SJSA1 (cell line): ENCODE results near the gene DNAH10. TPM values are rescaled to one million over a fixed set of nuclear protein-coding genes. Genes with fewer than 3 reads are reported as not detected.
"Not testable (repeated sequence)": the region's sequence is repeated elsewhere in the genome, so short reads cannot be mapped to it uniquely, and the experiment has no call there.

Experiments used
- DNase-seq, 2 experiments: peaks; one replicate each; pipeline ENCODE4 v3.0.0-alpha.2; 2015 to 2020; ENCODE audit warnings: low spot score in 2 of 2, low read depth in 1 of 2
- H3K27ac ChIP-seq: fragments of 250-450 bp; sonication (Bioruptor Pico); 2 replicates; pipeline ENCODE4 v1.5.1; 2020; ENCODE audit warnings: mild to moderate bottlenecking, moderate library complexity
- H3K27me3 ChIP-seq: fragments of 250-450 bp; sonication (Bioruptor Pico); replicated peaks from 2 replicates; pipeline ENCODE4 v1.5.1; 2020; ENCODE audit warnings: mild to moderate bottlenecking, moderate library complexity
- H3K36me3 ChIP-seq: fragments of 250-450 bp; sonication (Bioruptor Pico); 2 replicates; pipeline ENCODE4 v1.5.1; 2020; ENCODE audit warnings: mild to moderate bottlenecking
- H3K4me1 ChIP-seq: fragments of 250-450 bp; sonication (Bioruptor Pico); replicated peaks from 2 replicates; pipeline ENCODE4 v1.6.1; 2021; ENCODE audit warnings: mild to moderate bottlenecking
- H3K4me3 ChIP-seq: fragments of 250-450 bp; sonication (Bioruptor Pico); 2 replicates; pipeline ENCODE4 v1.5.1; 2020; ENCODE audit warnings: mild to moderate bottlenecking
- H3K9me3 ChIP-seq: fragments of 250-450 bp; sonication (Bioruptor Pico); replicated peaks from 2 replicates; pipeline ENCODE4 v1.5.1; 2020; ENCODE audit warnings: mild to moderate bottlenecking
- total RNA-seq: library from RNA; depleted of rRNA; stranded (reverse); fragments of >200 nt; shearing (Covaris generic); gene quantifications from 2 replicates; pipeline ENCODE4 v1.2.3, GENCODE V29; 2014

The DNAH10 gene
- total RNA-seq, 1 experiment from 2014 or later: 1.00 TPM

DNA sequence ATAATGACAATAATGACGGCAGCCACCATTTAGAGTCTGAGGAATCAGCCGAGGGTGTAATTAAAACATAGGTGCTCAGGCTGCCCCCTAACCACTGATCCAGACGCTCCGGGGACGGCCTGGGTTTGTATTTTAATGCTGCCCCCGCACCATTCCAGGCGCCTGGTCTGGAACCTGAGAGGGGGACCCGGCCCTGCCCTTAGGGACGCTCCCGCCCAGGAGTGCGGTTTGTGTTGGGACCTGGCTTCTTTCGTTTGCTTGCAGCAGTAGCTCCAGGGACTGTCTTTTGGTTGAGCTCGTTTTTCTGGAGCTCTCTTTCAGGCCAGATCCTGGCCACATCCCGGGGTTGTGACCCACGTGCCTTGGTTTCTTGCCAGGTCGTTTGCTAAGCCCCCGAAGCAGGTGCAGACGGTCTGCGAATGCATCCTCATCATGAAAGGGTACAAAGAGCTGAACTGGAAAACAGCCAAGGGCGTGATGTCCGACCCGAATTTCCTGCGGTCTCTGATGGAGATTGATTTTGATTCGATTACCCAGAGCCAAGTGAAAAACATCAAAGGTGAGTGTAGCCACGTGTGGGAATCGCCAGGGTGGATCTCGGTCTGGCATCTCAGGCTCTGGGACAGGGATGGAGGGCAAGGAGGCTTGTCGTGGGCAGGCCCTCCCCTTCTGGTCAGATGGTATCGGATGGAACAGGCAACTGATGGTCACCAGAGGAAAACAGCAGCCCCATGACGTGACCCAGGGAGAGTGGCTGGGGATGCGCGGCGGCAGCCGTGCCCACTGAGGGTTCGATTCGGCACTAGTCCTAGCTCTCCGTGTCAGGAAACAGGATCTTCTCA is 147.0 kb downstream of the DNAH10 start:
- Histone ChIP-seq H3K36me3 (no peaks in the 10 kb centered on the region), H3K9me3 (no peaks in the 10 kb centered on the region), H3K27ac (no peak overlapping the region), H3K4me3 (no peak overlapping the region), H3K4me1 (0 out of 2 replicates have a peak, but pooled peaks cover 4% of the 10 kb centered on the region), H3K27me3 (no peaks in the 10 kb centered on the region)
- DNase-seq: no peak

DNA sequence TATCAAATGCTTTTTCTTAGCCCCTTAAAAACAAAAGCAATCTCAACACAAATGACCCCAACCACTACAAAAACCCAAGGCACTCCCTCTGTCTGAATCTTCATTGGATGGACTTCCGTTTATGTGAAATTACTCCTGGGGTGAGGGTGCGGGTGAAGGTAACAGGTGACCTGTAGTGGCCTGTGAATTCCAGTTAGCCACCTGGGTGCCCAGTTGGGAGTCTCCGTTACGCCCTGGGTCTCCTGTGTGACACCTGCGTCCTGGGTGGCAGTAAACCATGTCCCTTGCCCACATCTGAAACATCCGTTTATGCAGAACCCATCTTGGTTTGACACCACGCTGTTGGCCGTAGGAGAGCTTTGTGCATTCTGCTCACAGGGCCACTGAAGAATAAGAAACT is 148.0 kb downstream of the DNAH10 start:
- DNase-seq: no peak
- Histone ChIP-seq H3K36me3 (no peaks in the 10 kb centered on the region), H3K27ac (no peak overlapping the region), H3K4me3 (no peak overlapping the region), H3K27me3 (no peaks in the 10 kb centered on the region), H3K4me1 (0 out of 2 replicates have a peak, but pooled peaks cover 4% of the 10 kb centered on the region), H3K9me3 (no peaks in the 10 kb centered on the region)

DNA sequence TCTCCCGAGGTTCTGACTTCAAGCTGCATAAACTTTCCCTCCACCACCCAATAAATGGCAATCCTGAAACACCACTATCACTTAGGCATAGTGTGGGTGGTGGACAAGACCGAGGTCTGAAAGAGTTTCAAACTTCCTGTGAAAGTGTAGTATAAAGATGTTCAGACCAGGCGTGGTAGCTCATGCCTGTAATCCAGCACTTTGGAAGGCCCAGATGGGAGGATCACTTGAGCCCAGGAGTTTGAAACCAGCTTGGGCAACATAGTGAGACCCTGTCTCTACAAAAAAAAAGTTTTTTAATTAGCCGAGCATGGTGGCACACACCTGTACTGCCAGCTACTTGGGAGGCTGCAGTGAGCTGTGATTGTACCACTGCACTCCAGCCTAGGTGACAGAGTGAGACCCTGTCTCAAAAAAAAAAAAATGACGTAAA is 148.7 kb downstream of the DNAH10 start:
- DNase-seq: no peak
- Histone ChIP-seq H3K9me3 (no peaks in the 10 kb centered on the region), H3K27ac (no peak overlapping the region), H3K4me3 (no peak overlapping the region), H3K27me3 (no peaks in the 10 kb centered on the region), H3K4me1 (0 out of 2 replicates have a peak, but pooled peaks cover 4% of the 10 kb centered on the region), H3K36me3 (no peaks in the 10 kb centered on the region)

DNA sequence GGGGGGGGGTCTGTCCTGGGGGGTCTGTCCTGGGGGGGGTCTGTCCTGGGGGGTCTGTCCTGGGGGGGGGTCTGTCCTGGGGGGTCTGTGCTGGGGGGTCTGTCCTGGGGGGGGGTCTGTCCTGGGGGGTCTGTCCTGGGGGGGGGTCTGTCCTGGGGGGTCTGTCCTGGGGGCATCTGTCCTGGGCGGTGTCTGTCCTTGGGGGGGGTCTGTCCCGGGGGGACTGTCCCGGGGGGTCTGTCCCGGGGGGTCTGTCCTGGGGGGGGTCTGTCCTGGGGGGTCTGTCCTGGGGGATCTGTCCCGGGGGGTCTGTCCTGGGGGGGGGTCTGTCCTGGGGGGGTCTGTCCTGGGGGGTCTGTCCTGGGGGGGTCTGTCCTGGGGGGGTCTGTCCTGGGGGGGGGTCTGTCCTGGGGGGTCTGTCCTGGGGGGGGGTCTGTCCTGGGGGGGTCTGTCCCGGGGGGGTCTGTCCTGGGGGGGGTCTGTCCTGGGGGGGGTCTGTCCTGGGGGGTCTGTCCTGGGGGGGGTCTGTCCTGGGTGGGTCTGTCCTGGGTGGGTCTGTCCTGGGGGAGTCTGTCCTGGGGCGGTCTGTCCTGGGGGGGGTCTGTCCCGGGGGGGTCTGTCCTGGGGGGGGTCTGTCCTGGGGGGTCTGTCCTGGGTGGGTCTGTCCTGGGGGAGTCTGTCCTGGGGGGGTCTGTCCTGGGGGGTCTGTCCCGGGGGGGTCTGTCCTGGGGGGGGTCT is 149.7 kb downstream of the DNAH10 start:
- not testable (repeated sequence) for H3K27ac ChIP-seq, DNase-seq, H3K36me3 ChIP-seq, H3K4me1 ChIP-seq, H3K9me3 ChIP-seq, H3K27me3 ChIP-seq, H3K4me3 ChIP-seq

DNA sequence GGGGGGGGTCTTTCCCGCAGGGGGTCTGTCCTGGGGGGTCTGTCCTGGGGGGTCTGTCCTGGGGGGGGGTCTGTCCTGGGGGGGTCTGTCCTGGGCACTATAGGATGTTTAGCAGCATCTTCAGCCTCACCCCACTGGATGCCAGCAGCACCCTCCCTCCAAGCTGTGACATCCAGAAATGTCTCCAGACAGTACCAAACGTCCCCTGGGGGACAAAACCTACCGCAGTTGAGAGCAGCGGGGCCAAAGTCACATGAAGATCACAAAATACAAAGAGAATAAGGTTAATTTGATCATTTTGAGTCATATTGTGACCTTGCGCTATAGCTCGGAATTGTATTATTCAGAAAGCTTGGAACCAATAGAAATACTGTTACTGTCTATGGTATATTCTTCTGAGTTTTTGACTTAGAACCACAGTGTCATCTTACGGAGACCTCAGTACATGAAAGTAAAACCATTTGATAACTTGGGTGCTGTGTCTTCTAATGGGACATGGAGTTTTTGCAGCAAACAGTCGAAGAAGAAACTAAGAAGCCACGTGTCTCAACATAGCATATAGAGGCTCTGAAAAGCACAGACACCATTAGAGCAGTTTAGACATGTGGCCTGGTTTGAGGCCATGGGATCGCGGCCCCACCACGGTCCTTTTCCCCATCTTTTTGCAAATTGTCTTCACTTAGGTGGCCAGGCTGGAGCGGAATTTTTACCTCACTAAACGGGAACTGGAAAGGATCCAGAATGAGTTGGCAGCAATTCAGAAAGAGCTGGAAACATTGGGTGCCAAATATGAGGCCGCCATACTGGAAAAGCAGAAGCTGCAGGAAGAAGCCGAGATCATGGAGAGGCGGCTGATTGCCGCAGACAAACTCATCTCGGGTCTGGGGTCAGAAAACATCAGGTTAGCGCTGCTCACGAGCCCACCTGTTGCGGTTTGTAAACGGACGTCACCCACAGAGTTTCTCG is 150.6 kb downstream of the DNAH10 start:
- DNase-seq: no peak
- H3K9me3 ChIP-seq: no peaks in the 10 kb centered on the region
- H3K27me3 ChIP-seq: no peaks in the 10 kb centered on the region
- no peaks in the 10 kb centered on the region for H3K36me3 ChIP-seq
- H3K4me1 ChIP-seq: no peaks in the 10 kb centered on the region
- H3K4me3 ChIP-seq: no peak overlapping the region
- H3K27ac ChIP-seq: no peak overlapping the region

DNA sequence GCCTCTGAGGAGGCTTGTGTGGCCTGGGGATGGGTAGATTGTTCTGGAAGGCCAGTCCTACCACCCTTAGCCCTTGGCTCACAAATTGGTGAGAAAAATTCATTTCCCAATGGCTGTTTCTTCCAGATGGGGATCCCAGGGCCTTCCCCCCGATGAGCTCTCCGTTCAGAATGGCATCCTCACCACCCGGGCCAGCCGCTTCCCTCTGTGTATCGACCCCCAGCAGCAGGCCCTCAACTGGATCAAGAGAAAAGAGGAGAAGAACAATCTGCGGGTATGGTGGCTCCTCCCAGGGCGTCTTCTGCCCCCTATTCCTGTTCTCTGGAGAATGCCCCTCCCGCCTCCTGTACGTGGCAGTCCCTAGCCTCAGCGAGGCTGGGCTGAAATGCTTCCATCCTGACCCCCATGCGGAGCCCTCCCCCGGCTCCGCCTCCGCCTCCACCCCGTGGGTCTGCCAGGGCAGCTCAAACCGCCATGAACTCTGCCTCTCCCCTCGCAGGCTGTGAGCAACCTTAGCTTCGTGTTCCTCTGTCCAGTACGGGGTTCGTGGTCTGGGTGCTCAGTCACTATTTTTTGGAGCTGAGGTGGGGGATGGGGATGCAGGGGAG is 152.7 kb downstream of the DNAH10 start:
- no peak for DNase-seq
- H3K36me3 ChIP-seq: no peaks in the 10 kb centered on the region
- H3K4me3 ChIP-seq: no peak overlapping the region
- H3K27ac ChIP-seq: no peak overlapping the region
- no peaks in the 10 kb centered on the region for H3K9me3 ChIP-seq
- H3K4me1 ChIP-seq: no peaks in the 10 kb centered on the region
- no peaks in the 10 kb centered on the region for H3K27me3 ChIP-seq

DNA sequence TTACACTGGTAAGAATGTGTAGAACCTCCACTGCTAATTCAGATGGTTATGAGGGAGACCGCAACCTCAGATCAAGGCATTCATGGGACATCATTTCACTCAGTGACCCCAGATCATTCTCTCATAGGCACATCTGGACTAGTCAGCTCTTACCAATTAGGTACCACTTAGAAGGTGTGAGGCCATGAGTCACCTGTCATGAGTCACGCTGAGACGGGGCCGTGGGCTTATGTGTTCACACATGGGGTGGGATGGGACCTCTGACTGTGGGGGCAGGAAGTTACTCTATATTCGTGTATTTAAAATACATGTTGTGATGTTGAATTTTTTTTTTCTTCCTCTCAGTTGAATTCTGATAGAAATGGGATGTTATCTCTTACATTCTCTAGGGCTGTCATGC is 154.6 kb downstream of the DNAH10 start:
- no peaks in the 10 kb centered on the region for H3K9me3 ChIP-seq
- H3K27ac ChIP-seq: no peak overlapping the region
- no peaks in the 10 kb centered on the region for H3K36me3 ChIP-seq
- H3K27me3 ChIP-seq: no peaks in the 10 kb centered on the region
- DNase-seq: no peak
- H3K4me1 ChIP-seq: no peaks in the 10 kb centered on the region
- H3K4me3 ChIP-seq: no peak overlapping the region

DNA sequence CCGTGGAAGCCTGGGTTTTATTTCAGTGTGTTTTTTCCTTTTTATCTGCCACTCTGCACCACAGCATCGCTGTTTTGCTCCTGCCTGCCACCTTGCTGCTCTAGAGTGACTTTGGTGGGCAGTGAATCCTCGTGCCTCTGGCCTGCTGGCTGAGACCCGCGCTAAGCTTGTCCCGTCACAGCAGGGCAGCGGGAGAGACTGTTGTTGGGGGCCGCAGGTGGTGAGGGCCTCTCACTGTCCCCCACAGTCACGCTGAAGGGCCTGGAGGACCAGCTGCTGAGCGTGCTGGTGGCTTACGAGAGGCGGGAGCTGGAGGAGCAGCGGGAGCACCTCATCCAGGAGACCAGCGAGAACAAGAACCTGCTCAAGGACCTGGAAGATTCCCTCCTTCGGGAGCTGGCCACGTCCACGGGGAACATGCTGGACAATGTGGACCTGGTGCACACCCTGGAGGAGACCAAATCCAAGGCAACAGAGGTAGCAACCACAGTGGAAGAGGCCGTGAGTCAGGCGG is 155.3 kb downstream of the DNAH10 start:
- Histone ChIP-seq H3K9me3 (no peaks in the 10 kb centered on the region), H3K27ac (no peak overlapping the region), H3K27me3 (no peaks in the 10 kb centered on the region), H3K4me3 (no peak overlapping the region), H3K4me1 (no peaks in the 10 kb centered on the region), H3K36me3 (no peaks in the 10 kb centered on the region)
- DNase-seq: no peak

DNA sequence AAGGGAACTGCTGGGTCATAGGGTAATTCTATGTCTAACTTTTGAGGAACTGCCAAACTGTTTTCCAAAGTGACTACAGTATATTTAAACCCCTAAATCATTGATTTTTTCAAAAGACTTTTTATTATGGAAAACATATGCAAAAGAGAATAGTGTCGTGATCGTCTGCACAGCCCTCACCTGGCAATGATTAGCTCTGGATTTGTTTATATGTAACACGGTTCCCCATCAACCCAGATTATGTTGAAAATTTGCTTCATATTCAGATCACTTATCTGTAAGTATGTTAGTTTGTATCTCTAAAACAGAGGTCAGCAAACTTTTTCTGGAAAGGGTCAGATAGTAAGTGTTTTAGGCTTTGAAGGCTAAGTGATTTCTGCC is 157.9 kb downstream of the DNAH10 start:
- H3K36me3 ChIP-seq: no peaks in the 10 kb centered on the region

DNA sequence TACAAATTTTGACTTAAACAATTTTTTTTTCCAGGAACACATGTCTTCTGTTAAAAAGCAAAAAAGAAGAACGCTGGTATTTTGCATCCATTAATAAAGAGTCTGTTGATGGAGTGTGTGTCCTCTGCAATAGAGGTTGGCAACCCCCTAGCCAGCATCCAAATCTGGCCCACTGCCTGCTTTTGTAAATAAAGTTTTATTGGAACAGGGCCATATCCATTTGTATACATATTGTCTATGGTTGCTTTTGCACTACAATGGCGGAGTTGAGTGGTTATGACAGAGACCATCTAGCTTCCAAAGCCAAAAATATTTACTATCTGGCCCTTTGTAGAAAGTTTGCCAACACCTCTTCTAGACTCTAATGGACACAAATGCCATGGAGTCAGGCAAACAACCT is 160.9 kb downstream of the DNAH10 start:
- H3K4me3 ChIP-seq: no peak overlapping the region
- DNase-seq: no peak
- H3K9me3 ChIP-seq: no peaks in the 10 kb centered on the region
- H3K4me1 ChIP-seq: no peaks in the 10 kb centered on the region
- H3K27me3 ChIP-seq: no peaks in the 10 kb centered on the region
- no peak overlapping the region for H3K27ac ChIP-seq
- H3K36me3 ChIP-seq: no peaks in the 10 kb centered on the region

More for the DNA sequence above, 157.9 kb downstream of the DNAH10 start:
- no peak for DNase-seq
- no peaks in the 10 kb centered on the region for H3K27me3 ChIP-seq
- H3K9me3 ChIP-seq: no peaks in the 10 kb centered on the region
- H3K4me3 ChIP-seq: no peak overlapping the region
- H3K27ac ChIP-seq: no peak overlapping the region
- H3K4me1 ChIP-seq: no peaks in the 10 kb centered on the region

DNA sequence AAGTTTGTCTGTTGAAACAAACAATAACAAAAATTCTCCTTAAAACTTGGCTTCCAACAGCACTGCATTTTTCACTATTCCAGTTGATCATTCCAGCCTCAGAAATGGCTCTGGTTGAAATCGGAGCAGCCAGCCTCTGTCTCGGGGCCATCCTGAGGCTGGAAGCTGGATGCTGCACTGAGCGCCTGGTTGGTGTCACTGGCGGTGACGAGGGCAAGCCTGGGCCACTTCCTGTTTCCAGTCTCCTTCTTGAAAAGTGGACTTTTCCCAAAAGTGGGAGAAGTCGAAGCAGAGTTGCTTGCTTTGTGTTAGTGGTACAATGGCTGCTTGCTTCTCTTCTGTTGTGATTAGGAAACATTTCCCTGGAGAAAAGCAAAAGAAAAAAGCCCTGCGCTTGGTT is 161.8 kb downstream of the DNAH10 start:
- Histone ChIP-seq H3K9me3 (no peaks in the 10 kb centered on the region), H3K27ac (no peak overlapping the region), H3K27me3 (no peaks in the 10 kb centered on the region)

DNA sequence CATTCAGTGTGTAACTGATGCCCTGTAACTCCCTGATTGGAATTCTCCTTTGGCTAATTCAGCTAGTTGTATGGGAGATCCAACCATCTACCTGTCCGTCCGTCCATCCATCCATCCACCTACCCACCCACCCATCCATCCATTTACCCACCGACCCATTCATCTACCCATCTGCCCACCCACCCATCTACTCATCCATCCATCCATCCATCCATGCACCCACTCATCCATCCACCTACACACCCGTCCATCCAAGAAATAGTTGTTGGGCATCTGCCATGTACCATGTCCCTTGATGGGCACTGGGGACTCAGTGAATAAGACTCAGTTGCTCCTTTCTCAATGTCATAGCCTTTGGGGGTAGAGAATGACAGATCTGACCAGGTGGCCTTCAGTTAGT is 162.4 kb downstream of the DNAH10 start:
- Histone ChIP-seq H3K9me3 (no peaks in the 10 kb centered on the region), H3K36me3 (no peaks in the 10 kb centered on the region), H3K4me3 (no peak overlapping the region), H3K4me1 (no peaks in the 10 kb centered on the region), H3K27me3 (no peaks in the 10 kb centered on the region), H3K27ac (no peak overlapping the region)
- DNase-seq: no peak

More for the DNA sequence above, 161.8 kb downstream of the DNAH10 start:
- Histone ChIP-seq H3K4me1 (no peaks in the 10 kb centered on the region), H3K36me3 (no peaks in the 10 kb centered on the region), H3K4me3 (no peak overlapping the region)
- DNase-seq: no peak

DNA sequence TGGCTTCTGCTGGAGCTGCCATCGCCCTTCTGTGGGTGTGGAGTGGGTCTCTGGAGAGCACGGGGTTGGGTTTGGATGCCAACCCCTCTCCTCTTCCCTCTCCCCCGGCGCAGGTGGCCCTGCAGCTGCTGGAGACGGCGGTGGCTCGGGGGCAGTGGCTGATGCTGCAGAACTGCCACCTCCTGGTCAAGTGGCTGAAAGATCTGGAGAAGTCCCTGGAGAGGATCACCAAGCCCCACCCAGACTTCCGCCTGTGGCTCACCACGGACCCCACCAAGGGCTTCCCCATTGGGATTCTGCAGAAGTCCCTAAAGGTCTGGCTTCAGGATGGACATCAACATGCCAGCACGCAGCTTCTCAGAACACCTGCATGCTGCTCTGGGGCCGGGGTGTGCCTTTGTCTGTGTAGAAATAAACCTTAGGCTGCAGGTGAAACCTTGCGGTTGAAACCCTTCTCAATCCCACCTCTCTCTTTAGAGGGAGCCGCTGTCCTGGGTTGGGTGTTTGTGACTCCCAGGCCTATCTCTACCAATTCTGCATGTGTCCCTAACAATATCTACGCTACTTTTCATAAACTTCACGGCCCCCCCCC is 166.3 kb downstream of the DNAH10 start:
- no peaks in the 10 kb centered on the region for H3K36me3 ChIP-seq
- no peak for DNase-seq
- no peaks in the 10 kb centered on the region for H3K4me1 ChIP-seq
- no peak overlapping the region for H3K27ac ChIP-seq
- no peak overlapping the region for H3K4me3 ChIP-seq
- H3K27me3 ChIP-seq: no peaks in the 10 kb centered on the region
- no peaks in the 10 kb centered on the region for H3K9me3 ChIP-seq
